Right kidney (tissue), 1 donor: ENCODE measurements around the gene SNPH.

Experiments
- DNase-seq: peaks from one replicate; pipeline ENCODE4 v3.0.0-alpha.2; 2016

The SNPH gene

GRCh38 chr20:1323830-1324597 lies 57.9 kb downstream of the SNPH start:
- DNase-seq, result no peak

GRCh38 chr20:1324598-1325172 lies 58.6 kb downstream of the SNPH start:
- DNase-seq, result no peak

- DNase-seq, result peak; percentile 90
Measured at GRCh38 chr20:1325173-1326030, 59.3 kb downstream of the SNPH start.

- no peak for DNase-seq
Measured at GRCh38 chr20:1326031-1326930, 60.2 kb downstream of the SNPH start.

GRCh38 chr20:1327241-1327653 lies 61.2 kb downstream of the SNPH start:
- DNase-seq, result no peak

GRCh38 chr20:1327827-1328679 lies 62.0 kb downstream of the SNPH start:
- DNase-seq, result no peak

GRCh38 chr20:1328680-1329330 lies 62.7 kb downstream of the SNPH start, which contains the start of gene SDCBP2:
SDCBP2 (minus strand) TSS chr20:1329139; CDS start chr20:1320416, 8,723 bp downstream.
- DNase-seq, result no peak

GRCh38 chr20:1330075-1330830 lies 64.2 kb downstream of the SNPH start:
- DNase-seq, result no peak

GRCh38 chr20:1331101-1331500 lies 65.0 kb downstream of the SNPH start:
- no peak for DNase-seq

- DNase-seq, result no peak
Measured at GRCh38 chr20:1331801-1332453, 65.8 kb downstream of the SNPH start.

GRCh38 chr20:1332749-1333300 lies 66.7 kb downstream of the SNPH start:
- DNase-seq, result no peak

GRCh38 chr20:1333462-1334369 lies 67.6 kb downstream of the SNPH start:
- DNase-seq, result no peak

- DNase-seq, result no peak
Measured at GRCh38 chr20:1334370-1334731, 68.3 kb downstream of the SNPH start.

GRCh38 chr20:1334761-1335160 lies 68.7 kb downstream of the SNPH start:
- no peak for DNase-seq

- no peak for DNase-seq
Measured at GRCh38 chr20:1335961-1336698, 70.0 kb downstream of the SNPH start.

- DNase-seq, result no peak
Measured at GRCh38 chr20:1336699-1337367, 70.7 kb downstream of the SNPH start.
